ENCODE results near the gene DIP2C.
"Not testable (repeated sequence)": the region's sequence is repeated elsewhere in the genome, so short reads cannot be mapped to it uniquely, and the experiment has no call there.

Gene DIP2C

GRCh38 chr10:306007-306674 lies 383.3 kb downstream of the DIP2C start:
- DNase-seq (ENCODE audit: low read depth in 3 of 3), result no peak

DNA sequence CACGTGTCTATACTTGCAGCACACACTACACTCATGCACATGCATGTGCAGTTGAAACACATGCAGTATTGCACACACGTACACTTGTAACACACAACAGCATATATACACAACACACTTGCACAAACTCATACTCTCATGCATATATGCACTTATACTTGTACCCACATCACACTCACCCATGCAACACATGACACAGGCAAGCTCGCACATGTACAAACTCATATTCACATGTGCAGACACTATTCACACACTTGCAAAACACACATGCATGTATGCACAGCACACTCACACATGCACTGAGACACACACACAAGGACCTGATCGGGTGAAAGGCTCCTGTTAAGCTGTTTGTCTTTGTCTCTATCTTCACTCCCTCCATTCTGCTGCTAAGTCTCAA lies 384.4 kb downstream of the DIP2C start:
- no peak for DNase-seq (ENCODE audit: low read depth in 3 of 3)

- no peak for DNase-seq (ENCODE audit: low read depth in 3 of 3)
Measured at GRCh38 chr10:301536-301935, 387.9 kb downstream of the DIP2C start.

- DNase-seq (ENCODE audit: low read depth in 3 of 3), result not testable (repeated sequence)
Measured at GRCh38 chr10:300580-300979, 388.9 kb downstream of the DIP2C start.

DNA sequence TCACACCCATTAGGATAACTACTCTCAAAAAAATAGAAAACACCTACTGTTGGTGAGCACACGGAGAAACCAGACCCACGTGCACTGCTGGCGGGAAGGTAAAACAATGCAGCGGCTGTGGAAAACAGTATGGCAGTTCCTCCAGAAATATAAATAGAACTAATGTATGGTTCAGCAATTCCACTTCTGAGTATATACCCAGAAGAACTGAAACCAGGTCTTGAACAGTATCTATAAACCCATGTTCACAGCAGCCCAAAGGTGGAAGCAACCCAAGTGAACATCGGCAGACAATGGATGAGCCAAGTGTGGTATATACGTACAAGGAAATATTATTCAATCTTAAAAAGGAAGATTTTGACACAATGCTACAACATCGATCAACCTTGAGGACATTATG lies 389.5 kb downstream of the DIP2C start:
- DNase-seq (ENCODE audit: low read depth in 3 of 3), result no peak

- DNase-seq (ENCODE audit: low read depth in 3 of 3), result no peak
Measured at GRCh38 chr10:299512-299911, 390.0 kb downstream of the DIP2C start.

GRCh38 chr10:298033-298432 lies 391.4 kb downstream of the DIP2C start:
- no peak for DNase-seq (ENCODE audit: low read depth in 3 of 3)

DNA sequence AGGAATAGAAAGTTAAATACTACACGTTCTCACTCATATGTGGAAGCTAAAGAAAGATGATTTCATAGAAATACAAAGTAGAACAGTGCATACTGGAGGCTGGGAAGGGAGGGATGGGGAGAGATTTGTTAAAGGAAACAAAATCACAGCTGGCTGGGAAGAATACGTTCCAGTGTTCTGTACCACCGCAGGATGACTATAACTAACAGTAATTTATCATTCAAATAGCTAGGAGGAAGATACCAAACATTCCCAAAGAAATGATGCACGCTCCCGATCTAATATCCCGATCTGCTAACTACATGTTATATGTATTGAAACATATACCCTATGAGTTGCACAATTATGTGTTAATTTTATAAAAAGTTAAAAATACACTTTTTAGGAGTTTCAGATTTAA lies 391.9 kb downstream of the DIP2C start:
- DNase-seq (ENCODE audit: low read depth in 3 of 3), result no peak

DNA sequence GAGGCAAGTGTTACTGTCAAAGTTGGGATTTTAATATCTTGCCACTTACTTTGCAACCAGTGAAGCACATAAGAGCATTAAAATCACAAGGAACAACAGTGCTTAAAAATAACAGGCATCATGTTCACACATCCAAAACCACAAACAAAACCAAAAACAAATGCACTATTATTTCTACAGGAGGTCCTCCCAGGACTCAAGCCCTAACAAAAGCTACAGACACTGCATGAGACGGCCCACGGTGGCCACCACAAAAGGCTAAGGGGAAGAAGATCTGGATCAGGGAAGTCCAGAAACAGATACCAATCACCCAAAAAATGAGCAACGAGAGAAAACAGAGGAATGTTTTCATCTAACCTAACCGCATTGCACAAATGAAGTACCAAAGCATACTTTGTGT lies 395.8 kb downstream of the DIP2C start:
- DNase-seq (ENCODE audit: low read depth in 3 of 3), result no peak

DNA sequence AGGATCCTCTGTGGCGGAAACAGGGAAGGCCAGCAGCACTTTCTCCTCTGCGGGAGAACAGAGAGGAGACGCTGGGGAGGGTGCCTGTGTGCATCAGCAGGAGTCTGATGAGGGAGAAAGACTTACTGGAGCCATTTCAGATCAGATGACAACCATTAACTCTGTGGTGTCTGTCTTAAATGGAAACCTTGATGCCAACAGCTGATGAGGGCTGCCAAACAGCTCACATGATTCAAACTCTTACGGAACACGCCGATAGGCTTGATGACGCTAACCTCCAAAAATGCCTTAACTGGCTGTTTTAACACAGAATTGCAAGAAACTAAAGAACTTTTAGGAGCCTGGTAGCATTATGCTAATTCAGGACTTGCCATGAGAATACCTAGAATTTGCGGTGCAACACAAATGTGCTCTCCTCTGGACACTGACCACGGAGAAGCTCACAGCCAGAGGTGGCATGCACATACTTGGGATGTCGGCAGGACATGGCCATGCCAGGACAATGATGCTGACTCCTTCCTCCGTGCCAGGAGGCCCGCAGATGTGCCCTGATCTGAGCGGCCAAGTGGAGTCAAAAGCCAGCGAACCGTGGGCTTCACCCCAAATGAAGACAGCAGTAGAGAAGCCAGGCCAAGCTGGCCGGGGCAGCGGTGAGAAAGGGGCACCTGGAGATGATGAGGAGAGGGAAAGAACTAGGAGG lies 399.3 kb downstream of the DIP2C start:
- DNase-seq (ENCODE audit: low read depth in 3 of 3), result no peak

- DNase-seq (ENCODE audit: low read depth in 3 of 3), result no peak
Measured at GRCh38 chr10:289581-289980, 399.9 kb downstream of the DIP2C start.

DNA sequence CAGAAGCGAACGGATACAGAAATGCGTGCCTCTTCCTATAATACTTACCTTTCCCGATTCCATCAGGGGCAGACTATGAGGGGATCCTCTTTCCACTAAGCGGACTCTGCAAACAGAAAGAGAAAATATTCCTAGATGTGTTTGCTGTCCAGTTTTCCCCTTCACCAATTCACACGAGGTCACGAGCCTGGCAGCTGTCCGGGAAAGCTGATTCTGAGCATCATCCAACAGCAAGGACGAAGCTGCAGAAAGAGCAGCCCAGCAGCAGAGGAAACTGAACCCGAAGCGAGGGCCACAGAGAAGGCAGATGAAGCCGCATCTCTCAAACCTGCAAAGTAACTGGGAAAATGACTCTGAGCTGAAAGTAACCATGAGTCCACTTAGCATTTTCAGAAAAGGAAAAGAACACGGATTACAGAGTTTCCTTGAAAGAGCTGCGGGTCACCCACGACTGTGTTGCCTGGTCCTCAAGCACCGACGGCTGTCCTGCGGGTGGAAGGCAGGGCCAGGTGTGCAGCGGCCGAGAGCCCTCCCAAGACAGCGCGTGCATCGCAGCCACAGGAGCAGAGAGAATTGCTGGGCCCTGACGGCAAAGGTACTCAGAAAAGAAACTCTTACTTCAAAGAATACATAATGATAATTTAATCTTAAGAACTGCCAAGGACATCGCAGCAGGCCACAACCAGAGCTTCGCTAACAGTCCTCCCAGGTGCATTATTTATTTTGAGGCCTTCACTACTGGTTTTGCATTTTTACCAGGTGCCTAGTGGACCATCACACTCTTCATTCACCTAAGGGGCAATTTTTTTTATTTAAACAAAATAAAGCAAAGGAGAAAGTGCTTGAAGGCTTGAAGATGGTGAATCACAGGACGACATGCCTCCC lies 400.9 kb downstream of the DIP2C start:
- no peak for DNase-seq (ENCODE audit: low read depth in 3 of 3)

- DNase-seq (ENCODE audit: low read depth in 3 of 3), result no peak
Measured at GRCh38 chr10:287814-288213, 401.7 kb downstream of the DIP2C start.

- no peak for DNase-seq (ENCODE audit: low read depth in 3 of 3)
Measured at GRCh38 chr10:287026-287709, 402.3 kb downstream of the DIP2C start.

GRCh38 chr10:285216-285615 lies 404.3 kb downstream of the DIP2C start:
- no peak for DNase-seq (ENCODE audit: low read depth in 3 of 3)

GRCh38 chr10:283916-284356 lies 405.5 kb downstream of the DIP2C start:
- DNase-seq (ENCODE audit: low read depth in 3 of 3), result peak; percentile 22 to 36 (median 35)

DNA sequence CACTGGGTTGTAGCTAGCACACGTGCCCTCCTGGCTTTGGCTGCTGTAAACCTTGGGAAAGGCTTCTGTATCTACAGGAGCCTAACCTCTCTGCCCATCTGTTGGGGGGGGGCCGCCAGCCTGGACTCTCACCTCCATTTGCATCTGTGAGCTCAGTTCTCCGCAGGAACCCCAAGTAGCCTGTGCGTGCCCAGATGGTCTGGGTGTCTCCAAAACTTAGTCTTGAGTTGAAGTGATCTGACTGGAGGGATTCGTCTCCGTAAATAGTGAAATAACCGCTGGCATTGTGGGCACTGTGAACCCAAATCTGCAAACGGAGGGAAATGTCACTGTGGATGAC lies 406.4 kb downstream of the DIP2C start:
- no peak for DNase-seq (ENCODE audit: low read depth in 3 of 3)

- no peak for DNase-seq (ENCODE audit: low read depth in 3 of 3)
Measured at GRCh38 chr10:282294-283139, 407.0 kb downstream of the DIP2C start.

GRCh38 chr10:279655-280054 lies 409.8 kb downstream of the DIP2C start:
- DNase-seq (ENCODE audit: low read depth in 3 of 3), result no peak

DNA sequence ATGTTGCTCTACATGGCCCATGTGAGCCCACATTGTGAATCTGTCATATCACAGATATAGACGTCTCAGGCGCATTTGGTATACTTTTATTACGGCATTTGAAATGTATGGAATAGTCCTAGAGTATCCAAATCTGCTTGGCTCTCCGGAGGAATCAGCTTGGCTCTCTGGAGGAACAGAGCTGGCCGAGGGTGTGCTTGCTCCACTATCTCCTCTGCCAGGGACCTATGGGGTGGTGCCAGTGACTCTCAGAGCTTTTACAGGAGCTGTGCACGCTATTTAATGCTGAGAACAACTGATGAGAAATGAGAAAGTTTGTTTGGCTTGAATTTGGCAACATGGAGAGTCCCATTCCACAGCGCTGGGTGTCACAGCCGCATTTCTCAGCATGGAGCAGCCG lies 410.2 kb downstream of the DIP2C start:
- DNase-seq (ENCODE audit: low read depth in 3 of 3), result no peak

- DNase-seq (ENCODE audit: low read depth in 3 of 3), result no peak
Measured at GRCh38 chr10:278707-279106, 410.8 kb downstream of the DIP2C start.
